ENCODE results near the gene PDHB. TPM values are rescaled to one million over a fixed set of nuclear protein-coding genes. Genes with fewer than 3 reads are reported as not detected.

The PDHB gene
- 53.3 to 67.2 TPM (median 57.7 TPM) in 5 replicates for total RNA-seq (2022; extraction: Qiagen RNA extraction)

DNA sequence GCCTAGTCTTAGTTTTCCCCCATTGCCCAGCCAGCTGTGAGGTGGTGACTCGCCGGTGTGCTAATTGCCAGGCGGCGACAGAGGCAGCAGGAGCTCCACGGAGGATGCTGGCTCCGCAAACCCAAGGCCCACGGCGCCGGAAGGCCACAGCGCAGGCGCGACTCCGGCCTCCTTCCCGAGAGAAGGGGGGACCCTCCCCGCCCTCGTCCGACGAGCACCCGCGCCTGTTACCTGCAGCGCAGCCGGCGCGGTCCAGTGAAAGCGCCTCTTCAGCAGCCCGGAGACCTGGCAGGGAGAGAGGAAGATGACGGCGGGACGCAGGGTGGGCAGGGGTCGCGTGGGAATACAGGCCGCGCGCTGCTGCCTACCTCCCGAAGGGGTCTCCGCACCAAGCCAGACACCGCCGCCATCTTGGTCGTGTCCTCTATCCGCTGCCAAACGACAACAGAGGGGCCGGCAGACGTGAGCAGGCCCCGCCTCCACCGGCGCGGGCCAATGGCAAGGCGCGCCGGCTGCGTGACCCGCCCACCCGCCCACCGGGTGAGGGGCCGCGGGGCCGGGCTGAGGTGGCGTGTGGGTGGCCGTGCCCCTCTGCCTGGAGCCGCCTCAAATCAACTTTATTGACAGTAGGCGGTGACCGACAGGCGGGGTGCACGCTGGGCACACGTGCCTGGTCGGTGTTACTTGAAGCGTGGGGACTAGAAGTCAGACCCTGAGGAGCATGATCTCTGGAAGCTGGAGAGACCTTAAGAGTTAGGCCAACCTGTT is at the start of gene PDHB:
TSS of gene PDHB (minus strand) at position 433 of the 768 bp plus-strand sequence. CDS start at position 410, 23 bp downstream.

Other genes with a start within 250 kb of the PDHB start
- 0.05 to 0.11 TPM (median 0.10 TPM) in 4 of 5 replicates, not detected in the other for gene DNASE1L3, start 222.9 kb downstream of the PDHB start, total RNA-seq (2022; extraction: Qiagen RNA extraction)
- 9.5 to 11.0 TPM (median 10.6 TPM) in 5 replicates for gene ABHD6, start 196.0 kb downstream of the PDHB start, total RNA-seq (2022; extraction: Qiagen RNA extraction)
- gene RPP14, start 127.6 kb downstream of the PDHB start, total RNA-seq (2022; extraction: Qiagen RNA extraction) = 8.3 to 13.2 TPM (median 9.5 TPM) in 5 replicates
- gene HTD2, start 127.3 kb downstream of the PDHB start, total RNA-seq (2022; extraction: Qiagen RNA extraction) = 6.0 to 8.0 TPM (median 7.1 TPM) in 5 replicates
- 5.0 to 5.5 TPM (median 5.3 TPM) in 5 replicates for gene PXK, start 100.9 kb downstream of the PDHB start, total RNA-seq (2022; extraction: Qiagen RNA extraction)
- 5.3 to 7.6 TPM (median 6.8 TPM) in 5 replicates for gene KCTD6, start 58.3 kb upstream of the PDHB start, total RNA-seq (2022; extraction: Qiagen RNA extraction)
- gene ACOX2, start 103.4 kb upstream of the PDHB start, total RNA-seq (2022; extraction: Qiagen RNA extraction) = 5.7 to 8.9 TPM (median 7.8 TPM) in 5 replicates
- gene FAM107A, start 143.6 kb upstream of the PDHB start, total RNA-seq (2022; extraction: Qiagen RNA extraction) = 0.26 to 0.51 TPM (median 0.41 TPM) in 5 replicates
- not detected in 5 replicates for gene FAM3D, start 232.9 kb upstream of the PDHB start, total RNA-seq (2022; extraction: Qiagen RNA extraction)